Measurements from ENCODE around the gene DPYD. TPM values are rescaled to one million over a fixed set of nuclear protein-coding genes. Genes with fewer than 3 reads are reported as not detected.

Gene DPYD
- total RNA-seq, 2 donors from 2014 or later: 40.3 to 50.3 TPM

GRCh38 chr1:97744977-97745376, 175.9 kb downstream of the DPYD start:
- no peak for DNase-seq (ENCODE audit: low spot score)
- intact Hi-C loops (cut with DNase I): no loop called here

GRCh38 chr1:97743129-97743528, 177.7 kb downstream of the DPYD start:
- intact Hi-C loops (cut with DNase I): no loop called here
- DNase-seq (ENCODE audit: low spot score): no peak

DNA sequence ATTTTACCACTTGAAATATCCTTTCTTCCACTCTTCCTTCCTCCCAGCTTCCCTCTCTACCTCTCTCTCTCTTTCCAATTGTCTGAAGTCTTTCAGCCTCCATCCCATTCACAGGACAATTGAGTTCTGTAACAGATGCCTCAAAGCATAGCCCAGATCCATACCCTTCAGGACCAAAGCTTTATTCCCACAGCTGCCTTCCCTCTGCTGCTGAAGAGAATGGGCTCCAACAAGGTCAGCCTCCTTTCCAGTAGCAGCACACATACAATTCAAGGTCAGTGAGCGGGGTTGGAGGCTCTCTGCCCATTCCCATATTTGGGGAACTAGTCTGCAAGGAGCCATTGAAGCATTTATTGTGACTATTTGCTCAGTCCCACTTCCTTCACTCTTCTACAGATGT, 179.9 kb downstream of the DPYD start:
- DNase-seq (ENCODE audit: low spot score): no peak

DNA sequence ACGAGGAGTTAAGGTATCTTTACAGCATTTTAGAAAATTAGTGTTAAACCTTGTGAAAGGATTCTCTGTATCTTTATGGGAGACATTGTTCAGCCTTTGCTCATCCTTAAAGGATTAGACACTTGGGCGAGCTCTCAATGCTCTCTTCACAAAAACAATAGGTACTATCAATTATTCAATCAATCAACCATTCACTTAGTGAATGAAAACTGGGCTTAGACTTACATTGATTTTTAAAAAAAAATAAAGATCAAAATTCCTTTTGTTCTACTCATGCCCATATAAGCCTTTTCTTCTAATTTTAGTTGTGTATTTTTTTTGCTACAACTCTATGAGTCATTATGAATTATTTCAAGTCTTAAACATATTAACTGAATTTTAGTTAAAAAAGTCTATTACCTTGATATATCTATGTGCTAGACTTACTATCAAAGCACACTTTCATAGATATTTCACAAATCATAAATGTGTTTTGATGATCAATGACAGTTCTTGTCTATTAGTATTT, 181.2 kb downstream of the DPYD start:
- intact Hi-C loops (cut with DNase I): no loop called here
- DNase-seq (ENCODE audit: low spot score): no peak

More for the DNA sequence above, 179.9 kb downstream of the DPYD start:
- intact Hi-C loops (cut with DNase I): no loop called here

DNA sequence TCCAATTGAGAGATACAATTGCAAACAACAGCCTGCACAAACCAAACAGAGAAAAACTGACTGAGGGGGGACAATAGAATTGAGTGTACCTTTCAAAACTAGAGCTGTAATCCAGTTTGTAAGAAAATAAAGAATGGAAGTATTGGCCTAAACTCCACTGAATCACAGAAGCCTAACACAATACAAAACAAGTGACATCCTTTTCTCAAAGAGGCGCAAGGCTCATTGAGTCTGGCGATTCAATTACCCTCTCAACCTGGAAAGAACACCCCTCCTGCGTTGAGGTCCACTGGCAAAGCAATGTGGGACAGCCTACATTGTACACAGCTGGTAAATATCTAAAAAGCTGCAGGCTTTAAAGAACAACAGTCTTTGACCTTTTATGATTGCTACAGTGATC, 182.6 kb downstream of the DPYD start:
- intact Hi-C loops (cut with DNase I): no loop called here
- DNase-seq (ENCODE audit: low spot score): no peak

DNA sequence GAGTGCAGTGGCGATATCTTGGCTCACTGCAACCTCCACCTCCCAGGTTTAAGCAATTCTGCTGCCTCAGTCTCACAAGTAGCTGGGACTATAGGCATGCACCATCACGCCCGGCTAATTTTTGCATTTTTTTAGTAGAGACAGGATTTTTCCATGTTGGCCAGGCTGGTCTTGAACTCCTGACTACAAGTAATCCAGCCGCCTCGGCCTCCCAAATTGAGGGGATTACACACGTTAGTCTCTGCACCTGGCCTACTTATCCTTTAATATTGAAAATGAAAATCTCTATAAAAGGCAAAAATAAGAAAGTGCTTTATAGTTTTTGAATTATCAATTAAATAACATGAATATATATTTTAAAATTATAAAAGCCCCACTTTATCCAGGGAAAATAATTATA, 190.6 kb downstream of the DPYD start:
- no peak for DNase-seq (ENCODE audit: low spot score)
- intact Hi-C loops (cut with DNase I): no loop called here

DNA sequence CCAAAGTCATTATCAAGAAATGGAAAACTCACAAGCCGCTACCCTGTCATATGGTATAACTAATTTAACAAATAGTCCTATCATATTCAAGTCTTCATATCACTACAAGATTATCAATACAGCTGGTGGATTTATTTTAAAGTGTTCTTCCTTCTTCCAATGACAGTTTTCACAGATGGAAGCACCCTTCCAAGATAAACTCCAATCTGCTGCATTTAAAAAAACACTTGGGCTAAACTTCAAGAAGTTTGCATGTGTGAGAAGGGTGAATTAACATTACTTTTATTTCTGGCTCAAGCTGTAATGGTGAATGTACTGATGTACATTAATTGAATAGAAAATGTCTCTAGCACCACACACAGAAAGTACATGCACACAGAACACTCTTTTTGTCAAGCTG, 192.4 kb downstream of the DPYD start:
- intact Hi-C loops (cut with DNase I): no loop called here
- no peak for DNase-seq (ENCODE audit: low spot score)

GRCh38 chr1:97727029-97727428, 193.8 kb downstream of the DPYD start:
- DNase-seq (ENCODE audit: low spot score): no peak
- intact Hi-C loops (cut with DNase I): no loop called here

DNA sequence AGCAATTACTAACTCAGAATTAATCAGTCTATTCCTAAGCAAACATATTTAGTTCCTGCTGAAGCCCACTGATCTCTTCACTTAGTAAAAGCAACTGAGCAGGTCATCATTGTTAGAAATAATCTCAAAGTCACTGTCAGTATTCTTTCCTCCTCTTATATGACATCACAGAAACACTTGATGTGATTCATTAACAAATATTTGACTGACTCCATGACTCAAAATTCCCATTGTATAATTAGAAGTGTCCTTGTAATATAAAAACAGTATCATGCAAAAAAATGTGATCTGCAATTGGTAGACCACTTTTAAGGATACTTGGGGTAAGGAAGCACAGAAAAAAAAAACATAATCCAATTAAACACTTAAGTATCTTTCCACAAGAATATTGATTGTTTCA, 194.4 kb downstream of the DPYD start:
- intact Hi-C loops (cut with DNase I): no loop called here
- no peak for DNase-seq (ENCODE audit: low spot score)

GRCh38 chr1:97721221-97721620, 199.6 kb downstream of the DPYD start:
- intact Hi-C loops (cut with DNase I): no loop called here
- no peak for DNase-seq (ENCODE audit: low spot score)

- intact Hi-C loops (cut with DNase I): no loop called here
- no peak for DNase-seq (ENCODE audit: low spot score)
Measured at GRCh38 chr1:97712980-97713379, 207.9 kb downstream of the DPYD start.

GRCh38 chr1:97711858-97712257, 209.0 kb downstream of the DPYD start:
- DNase-seq (ENCODE audit: low spot score): no peak
- intact Hi-C loops (cut with DNase I): no loop called here

DNA sequence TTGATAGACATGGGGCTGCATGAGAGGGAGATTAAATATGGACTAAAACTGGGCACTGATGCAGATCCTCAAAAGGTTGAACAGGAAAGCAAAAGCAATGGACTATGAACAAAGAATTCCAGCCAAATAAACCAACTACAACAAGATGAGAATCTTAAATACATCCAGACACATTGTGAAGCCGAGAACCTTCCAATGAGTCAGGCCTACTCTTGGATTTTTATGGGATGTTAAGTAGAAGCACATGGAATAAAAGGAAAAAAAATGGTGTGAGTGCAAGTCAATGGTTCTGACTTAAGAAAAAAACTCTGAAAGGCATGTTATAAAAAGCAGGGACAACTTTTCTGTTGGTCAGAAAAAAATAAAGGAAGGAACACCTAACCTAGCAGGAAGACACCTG, 227.2 kb downstream of the DPYD start:
- no peak for DNase-seq (ENCODE audit: low spot score)

DNA sequence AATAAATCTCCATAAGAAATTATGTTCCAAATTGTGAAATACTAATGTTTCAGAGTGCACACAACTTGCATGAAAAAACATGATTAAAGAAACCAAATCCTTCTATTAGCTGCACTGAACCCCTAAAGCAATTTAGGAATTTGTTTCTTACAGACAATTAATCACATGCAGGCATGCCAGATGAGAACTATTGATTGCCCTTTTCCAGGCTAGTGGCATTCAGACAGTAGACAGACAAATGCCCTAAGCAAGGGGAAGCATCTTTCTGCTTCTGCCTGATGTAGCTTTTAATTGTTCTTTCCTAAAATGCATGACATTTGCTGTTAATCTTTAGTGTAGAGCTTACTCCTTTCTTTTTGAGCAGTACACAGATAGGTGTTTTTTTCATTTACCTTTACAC, 229.5 kb downstream of the DPYD start:
- no peak for DNase-seq (ENCODE audit: low spot score)
- intact Hi-C loops (cut with DNase I): no loop called here

More for the DNA sequence above, 227.2 kb downstream of the DPYD start:
- intact Hi-C loops (cut with DNase I): no loop called here

DNA sequence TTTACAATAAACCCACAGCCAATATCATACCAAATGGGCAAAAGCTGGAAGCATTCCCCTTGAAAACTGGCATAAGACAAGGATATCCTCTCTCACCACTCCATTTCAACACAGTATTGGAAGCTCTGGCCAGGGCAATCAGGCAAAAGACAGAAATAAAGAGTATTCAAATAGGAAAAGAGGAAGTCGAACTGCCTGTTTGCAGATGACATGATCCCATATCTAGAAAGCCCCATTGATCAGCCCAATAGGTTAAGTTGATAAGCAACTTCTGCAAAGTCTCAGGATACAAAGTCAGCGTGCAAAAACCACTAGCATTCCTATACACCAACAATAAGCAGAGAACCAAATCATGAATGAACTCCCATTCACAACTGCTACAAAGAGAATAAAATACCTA, 235.5 kb downstream of the DPYD start:
- DNase-seq (ENCODE audit: low spot score): no peak
- intact Hi-C loops (cut with DNase I): no loop called here

DNA sequence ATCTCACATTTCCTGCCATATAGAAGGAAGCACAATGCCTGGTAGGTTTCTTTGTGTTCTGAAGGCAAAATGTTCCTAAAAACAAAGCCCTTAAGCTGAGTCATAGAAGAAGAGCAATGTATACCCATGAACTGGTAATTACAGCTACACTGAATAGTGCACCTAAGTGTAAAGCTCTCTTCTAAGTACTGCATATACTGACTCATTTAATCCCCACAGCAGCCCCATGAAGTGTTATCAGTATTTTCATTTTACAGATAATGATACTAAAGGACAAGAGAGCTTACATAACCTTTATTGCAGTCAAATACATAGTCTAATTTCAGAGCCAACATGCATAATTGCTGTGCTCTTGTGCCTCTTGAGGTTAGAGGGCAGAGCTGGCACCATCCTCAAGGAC, 239.9 kb downstream of the DPYD start:
- intact Hi-C loops (cut with DNase I): no loop called here
- DNase-seq (ENCODE audit: low spot score): no peak

DNA sequence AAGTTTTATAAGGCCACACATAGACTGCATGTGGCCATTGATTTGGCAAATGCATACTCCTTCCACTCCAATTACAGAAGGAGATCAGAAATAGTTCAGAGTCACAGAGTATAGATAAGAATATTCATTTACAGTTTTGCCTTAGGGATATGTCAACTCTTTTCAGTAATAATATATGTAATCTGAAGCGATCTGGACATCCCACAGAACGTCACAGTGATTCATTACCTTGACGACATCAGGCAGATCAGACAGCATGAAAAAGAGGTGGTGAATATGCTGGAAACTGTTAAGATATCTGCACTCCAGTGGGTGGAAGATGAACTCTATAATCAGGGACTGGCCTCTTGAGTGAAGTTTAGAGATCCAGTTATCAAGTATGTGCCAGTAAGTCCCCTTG, 240.4 kb downstream of the DPYD start:
- intact Hi-C loops (cut with DNase I): no loop called here
- no peak for DNase-seq (ENCODE audit: low spot score)

DNA sequence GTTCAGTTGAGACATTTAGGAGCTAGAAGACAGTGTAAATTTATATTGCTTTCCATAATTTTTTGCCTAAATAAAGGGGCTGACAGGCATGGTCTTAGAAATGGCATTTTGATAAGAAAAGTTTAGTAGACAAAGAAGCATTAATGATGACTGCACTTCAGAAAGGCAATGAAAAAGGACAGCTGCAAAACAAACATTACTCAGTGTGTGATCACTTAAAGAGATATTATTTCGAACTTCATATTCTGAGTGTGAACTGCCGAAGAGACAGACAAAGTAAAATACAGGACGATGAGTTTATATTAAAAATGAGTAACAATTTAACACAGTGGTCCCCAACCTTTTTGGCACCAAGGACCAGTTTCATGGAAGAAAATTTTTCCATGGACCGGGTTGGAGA, 243.1 kb downstream of the DPYD start:
- intact Hi-C loops (cut with DNase I): no loop called here
- no peak for DNase-seq (ENCODE audit: low spot score)

DNA sequence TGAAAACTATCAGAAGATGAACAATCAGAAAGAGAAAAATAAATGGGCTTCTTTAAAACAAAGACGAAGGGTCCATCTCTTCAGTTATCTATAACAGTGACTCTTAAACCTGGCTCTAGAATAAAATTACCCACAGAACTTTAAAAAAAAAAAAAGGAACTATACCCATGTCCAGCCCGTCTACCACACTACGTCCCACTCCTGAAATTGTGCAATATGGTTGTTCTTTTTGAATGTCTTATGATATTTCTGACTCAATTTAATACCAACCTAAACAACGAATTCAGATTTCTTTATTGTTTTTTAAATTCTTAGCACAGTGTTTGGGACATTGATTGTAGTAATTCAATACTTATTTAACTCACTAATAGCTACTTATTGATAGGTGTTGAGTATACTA, 246.3 kb downstream of the DPYD start:
- intact Hi-C loops (cut with DNase I): no loop called here
- no peak for DNase-seq (ENCODE audit: low spot score)

- intact Hi-C loops (cut with DNase I): no loop called here
- no peak for DNase-seq (ENCODE audit: low spot score)
Measured at GRCh38 chr1:97668945-97669344, 251.9 kb downstream of the DPYD start.

DNA sequence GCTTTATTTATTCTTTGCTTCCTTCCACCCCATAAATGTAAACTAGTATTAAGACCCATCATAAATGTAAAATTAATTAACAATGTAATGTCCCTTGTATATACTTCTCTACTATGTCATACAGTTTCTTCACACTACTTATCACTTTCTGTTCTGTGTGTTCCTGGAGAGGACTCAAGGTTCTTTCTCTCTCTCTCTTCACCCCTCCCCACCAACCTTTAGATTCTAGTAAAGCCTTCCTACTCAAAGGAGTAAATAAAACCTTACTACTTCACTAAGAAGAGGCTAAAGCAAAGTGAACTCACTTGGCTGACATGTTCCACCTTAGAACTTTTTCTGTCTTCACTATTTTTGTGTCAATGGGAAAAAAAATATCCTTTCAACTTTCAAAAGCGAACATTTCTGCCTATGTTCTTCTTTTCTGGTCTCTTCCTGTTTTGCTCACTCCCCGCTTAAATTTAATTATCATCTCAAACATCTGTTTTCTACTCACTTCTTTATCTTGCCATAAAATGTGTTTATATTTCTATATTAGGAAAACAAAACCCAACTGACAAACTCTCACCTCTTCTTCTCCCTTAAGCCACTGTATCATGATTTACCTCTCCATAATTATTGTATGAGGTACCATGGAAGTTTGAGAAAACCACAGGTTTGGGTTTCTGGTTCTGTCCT, 260.3 kb downstream of the DPYD start:
- DNase-seq (ENCODE audit: low spot score): no peak
- intact Hi-C loops (cut with DNase I): no loop called here

Measured in posterior vena cava (tissue), 2 donors.